Superior temporal gyrus (tissue), 1 donor: ENCODE measurements around the gene IQCM.

Experiments
- DNase-seq: peaks from one replicate; pipeline ENCODE4 v3.0.0-alpha.2; 2016; ENCODE audit errors: extremely low spot score

Gene IQCM

GRCh38 chr4:149768477-149768876, 47.2 kb downstream of the IQCM start:
- DNase-seq, result no peak

- DNase-seq, result no peak
Measured at GRCh38 chr4:149766135-149766534, 49.5 kb downstream of the IQCM start.

- no peak for DNase-seq
Measured at GRCh38 chr4:149765630-149766029, 50.0 kb downstream of the IQCM start.

- DNase-seq, result no peak
Measured at GRCh38 chr4:149755969-149756368, 59.7 kb downstream of the IQCM start.

- no peak for DNase-seq
Measured at GRCh38 chr4:149754526-149754925, 61.1 kb downstream of the IQCM start.

- no peak for DNase-seq
Measured at GRCh38 chr4:149752729-149753128, 62.9 kb downstream of the IQCM start.

- DNase-seq, result no peak
Measured at GRCh38 chr4:149751174-149751573, 64.5 kb downstream of the IQCM start.

GRCh38 chr4:149749784-149750183, 65.9 kb downstream of the IQCM start:
- no peak for DNase-seq

- DNase-seq, result no peak
Measured at GRCh38 chr4:149747646-149748045, 68.0 kb downstream of the IQCM start.

GRCh38 chr4:149746276-149746675, 69.4 kb downstream of the IQCM start:
- no peak for DNase-seq

- DNase-seq, result no peak
Measured at GRCh38 chr4:149741186-149741831, 74.3 kb downstream of the IQCM start.

GRCh38 chr4:149738156-149738555, 77.5 kb downstream of the IQCM start:
- DNase-seq, result no peak

- DNase-seq, result no peak
Measured at GRCh38 chr4:149735796-149736195, 79.8 kb downstream of the IQCM start.

- no peak for DNase-seq
Measured at GRCh38 chr4:149728444-149728843, 87.2 kb downstream of the IQCM start.

- no peak for DNase-seq
Measured at GRCh38 chr4:149727663-149728062, 88.0 kb downstream of the IQCM start.

- no peak for DNase-seq
Measured at GRCh38 chr4:149723065-149723464, 92.6 kb downstream of the IQCM start.

GRCh38 chr4:149719806-149720205, 95.8 kb downstream of the IQCM start:
- DNase-seq, result no peak

GRCh38 chr4:149719357-149719756, 96.3 kb downstream of the IQCM start:
- DNase-seq, result no peak

- no peak for DNase-seq
Measured at GRCh38 chr4:149718500-149718899, 97.1 kb downstream of the IQCM start.

GRCh38 chr4:149716728-149717127, 98.9 kb downstream of the IQCM start:
- no peak for DNase-seq

- DNase-seq, result no peak
Measured at GRCh38 chr4:149715822-149716585, 99.6 kb downstream of the IQCM start.

- DNase-seq, result no peak
Measured at GRCh38 chr4:149713031-149713430, 102.6 kb downstream of the IQCM start.

- DNase-seq, result no peak
Measured at GRCh38 chr4:149711593-149712365, 103.9 kb downstream of the IQCM start.
